GDM1 (cell line): ENCODE measurements around the gene HSPBP1.
A peak's percentile ranks its signal among the peaks of the same experiment; 100 is the strongest.
"Not testable (repeated sequence)": the region's sequence is repeated elsewhere in the genome, so short reads cannot be mapped to it uniquely, and the experiment has no call there.

Experiments used
- DNase-seq: peaks from one replicate; lab custom pipeline; 2025; lab: John Stamatoyannopoulos, UW

The HSPBP1 gene, protein sequence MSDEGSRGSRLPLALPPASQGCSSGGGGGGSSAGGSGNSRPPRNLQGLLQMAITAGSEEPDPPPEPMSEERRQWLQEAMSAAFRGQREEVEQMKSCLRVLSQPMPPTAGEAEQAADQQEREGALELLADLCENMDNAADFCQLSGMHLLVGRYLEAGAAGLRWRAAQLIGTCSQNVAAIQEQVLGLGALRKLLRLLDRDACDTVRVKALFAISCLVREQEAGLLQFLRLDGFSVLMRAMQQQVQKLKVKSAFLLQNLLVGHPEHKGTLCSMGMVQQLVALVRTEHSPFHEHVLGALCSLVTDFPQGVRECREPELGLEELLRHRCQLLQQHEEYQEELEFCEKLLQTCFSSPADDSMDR

DNA sequence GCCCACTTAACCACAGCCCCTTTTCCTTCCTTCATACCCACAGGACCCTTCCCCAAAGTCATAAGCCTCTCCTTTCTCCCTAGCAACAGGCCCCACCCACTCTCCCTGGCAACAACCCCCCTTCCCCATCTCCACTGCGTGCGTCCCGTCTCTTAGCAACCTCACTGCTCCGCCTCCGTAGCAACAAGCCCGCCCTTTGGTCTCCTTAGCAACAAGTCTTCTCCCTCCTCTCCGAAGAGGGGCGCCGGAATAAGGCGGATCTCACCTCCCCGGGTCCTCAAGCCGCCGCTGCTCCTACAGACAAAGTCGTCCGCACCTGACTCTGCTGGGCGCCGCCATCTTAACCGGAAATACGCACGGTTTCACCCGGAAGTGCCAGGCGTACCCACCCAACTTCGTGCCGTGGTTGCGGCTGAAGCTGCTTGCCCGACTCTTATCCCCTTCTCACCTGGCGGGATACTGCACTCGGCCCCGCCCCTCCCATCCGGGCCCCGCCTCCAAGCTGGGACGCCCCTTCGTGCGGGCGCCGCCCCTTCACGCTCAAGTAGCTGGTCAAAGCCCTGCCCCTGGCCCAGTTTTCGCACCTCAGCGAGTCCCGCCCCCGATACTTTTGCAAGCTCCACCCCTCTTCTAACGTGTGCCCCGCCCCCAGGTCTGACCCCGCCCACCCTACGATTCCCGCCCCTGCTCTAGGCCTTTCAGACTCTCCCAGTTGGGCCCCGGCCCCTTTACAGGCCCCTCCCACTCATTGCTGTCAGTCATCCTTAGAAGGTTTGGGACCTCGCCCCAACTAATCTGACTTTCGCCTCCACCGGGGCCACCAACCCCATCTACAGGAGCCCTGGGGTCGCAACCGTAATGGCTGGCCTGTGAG is at the start of gene HSPBP1:
HSPBP1 (minus strand) TSS at position 341 of the 874 bp plus-strand sequence. CDS start 502 bp downstream, outside the sequence.
- peak; percentile 90 for DNase-seq

DNA sequence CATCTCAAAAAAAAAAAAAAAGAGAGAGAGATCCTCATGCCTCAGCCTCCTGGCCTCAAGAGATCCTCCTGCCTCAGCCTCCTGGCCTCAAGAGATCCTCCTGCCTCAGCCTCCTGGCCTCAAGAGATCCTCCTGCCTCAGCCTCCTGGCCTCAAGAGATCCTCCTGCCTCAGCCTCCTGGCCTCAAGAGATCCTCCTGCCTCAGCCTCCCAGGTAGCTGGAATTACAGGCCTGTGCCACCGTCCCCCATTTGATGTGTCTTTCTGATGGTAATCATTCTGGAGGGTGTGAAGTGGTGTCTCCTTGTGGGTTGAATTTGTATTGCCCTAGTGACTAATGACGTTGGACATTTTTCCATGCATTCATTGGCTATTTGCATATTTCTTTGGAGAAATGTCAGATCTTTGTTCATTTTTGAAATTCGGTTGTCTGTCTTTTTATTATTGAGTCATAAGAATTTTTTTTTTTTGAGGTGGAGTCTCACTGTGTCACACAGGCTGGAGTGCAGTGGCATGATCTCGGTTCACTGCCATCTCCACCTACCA is 48.9 kb upstream of the HSPBP1 start:
- not testable (repeated sequence) for DNase-seq

DNA sequence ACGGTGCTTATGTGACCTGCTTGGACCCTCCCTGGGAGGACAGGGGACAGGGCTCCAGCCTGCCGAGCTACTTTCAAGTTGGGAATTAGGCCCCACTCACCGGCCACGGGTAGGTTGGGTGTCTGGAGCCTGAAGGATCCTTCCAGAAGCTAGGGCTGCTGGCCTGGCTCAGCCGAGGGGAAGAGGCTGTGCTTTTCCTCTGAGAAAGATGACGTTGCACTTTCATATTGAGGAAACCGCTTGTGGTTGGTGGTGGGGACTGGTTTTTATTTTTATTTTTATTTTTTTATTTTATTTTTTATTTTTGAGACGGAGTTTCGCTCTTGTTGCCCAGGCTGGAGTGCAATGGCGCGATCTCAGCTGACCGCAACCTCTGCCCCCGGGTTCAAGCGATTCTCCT is 45.3 kb upstream of the HSPBP1 start, which contains the start of gene TMEM150B:
TMEM150B (minus strand) TSS at position 170 of the 400 bp plus-strand sequence. CDS start 4,305 bp downstream, outside the sequence.
- DNase-seq, result peak; percentile 47

DNA sequence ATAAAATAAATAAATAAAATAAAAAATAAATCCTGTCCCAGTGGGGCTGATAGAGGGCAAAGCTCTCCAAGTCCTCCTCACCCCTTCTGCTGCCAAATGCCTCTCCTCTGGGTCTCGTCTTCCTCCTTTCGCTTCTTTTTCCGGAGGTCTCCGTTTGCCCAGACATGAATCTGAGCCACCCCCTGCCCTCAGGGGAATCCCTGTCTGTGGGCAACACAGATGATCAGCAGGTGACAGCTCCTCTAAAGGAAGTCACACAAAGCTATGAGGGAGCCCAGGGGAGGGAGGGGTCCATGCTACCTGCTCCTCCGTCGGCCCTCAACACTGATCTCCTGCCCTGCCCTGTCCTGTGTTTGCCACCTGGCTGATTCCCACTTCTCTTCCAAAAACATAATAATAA is 44.8 kb upstream of the HSPBP1 start:
- no peak for DNase-seq

DNA sequence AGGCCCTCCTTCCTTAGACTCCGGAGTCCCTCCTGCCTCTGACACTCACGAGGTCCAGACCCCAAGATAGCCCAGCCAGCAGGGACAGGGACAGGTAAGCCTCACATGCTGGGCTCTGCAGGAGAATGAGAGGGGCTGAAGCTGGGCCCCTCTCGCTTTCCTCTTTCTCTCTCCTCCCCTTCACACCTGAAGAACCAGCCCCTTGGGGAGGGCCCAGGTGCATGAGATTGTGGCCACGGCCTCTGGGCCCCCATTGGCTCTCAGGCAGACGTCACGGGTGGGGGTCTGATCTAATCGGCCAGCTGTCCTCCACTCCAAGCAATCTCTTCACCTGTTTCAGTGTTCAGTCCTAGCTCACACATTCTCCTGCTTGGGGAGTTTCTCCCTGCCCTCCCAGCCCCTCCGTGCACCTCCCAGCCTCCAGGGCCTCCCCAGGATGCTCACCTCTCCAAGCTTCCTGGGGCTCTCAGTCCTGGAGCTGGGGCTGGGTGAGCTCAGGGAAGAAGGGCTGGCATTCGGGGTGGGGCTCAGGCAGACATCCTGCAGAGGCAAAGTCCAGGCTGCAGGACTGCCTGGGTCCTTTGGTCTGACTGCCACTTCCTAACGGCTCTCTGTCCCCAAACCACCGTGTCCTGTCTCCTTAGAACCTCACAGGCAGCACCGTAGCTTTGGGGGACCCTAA is 42.4 kb upstream of the HSPBP1 start:
- DNase-seq, result no peak

DNA sequence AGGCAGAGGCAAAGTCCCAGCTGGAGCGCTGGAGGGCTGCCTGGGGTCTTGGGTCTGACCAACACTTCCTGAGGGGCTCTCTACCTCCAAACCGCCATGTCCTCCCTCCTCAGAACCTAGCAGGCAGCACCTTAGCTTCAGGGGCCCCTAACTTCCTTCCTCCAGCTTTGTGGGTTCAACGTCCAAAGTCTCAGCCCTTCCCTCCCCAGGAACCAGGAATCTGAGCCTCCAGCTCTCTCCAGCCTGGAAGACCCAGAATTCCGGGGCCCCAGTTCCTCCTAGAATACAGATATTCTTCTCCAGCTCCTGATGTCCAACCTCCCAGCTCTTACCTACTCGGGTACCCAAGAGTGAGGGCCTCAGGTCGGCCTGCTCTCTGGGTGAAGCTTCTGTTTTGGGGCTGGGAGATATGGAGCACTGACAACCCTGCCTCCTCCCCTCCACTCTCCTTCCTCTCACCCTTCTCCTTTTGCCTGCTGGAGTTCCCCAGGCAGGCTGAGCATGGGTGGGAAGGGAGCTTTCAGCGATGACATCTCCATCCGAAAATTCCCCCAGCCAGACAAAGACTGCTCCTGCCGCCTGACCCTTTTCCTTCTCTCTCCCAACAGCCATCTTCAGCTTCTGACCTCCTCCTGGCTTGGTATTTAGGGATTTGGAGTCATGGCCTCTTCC is 41.7 kb upstream of the HSPBP1 start:
- DNase-seq, result no peak

DNA sequence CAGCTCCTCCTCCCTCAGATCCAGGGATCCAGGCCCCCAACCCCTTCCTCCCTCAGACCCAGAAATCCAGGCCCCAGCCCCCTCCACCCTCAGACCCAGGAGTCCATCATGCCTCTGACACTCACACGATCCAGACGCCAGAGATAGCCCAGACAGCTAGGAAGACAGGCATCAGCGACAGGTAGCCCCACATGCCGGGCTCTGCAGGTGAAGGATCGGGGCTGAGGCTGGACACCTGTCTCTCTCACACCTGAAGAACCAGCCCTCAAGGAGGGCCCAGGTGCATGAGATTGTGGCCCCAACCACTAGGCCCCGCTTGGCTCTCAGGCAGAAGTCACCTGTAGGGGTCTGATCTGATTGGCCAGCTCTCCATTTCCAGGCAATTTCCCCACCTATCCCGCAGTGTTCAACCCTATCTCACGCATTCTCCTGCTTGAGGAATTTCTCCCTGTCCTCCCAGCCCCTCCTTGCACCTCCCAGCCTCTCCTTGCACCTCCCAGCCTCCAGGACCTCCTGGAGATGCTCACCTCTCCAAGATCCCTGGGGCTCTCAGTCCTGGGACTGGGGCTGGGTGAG is 41.0 kb upstream of the HSPBP1 start:
- DNase-seq, result no peak

DNA sequence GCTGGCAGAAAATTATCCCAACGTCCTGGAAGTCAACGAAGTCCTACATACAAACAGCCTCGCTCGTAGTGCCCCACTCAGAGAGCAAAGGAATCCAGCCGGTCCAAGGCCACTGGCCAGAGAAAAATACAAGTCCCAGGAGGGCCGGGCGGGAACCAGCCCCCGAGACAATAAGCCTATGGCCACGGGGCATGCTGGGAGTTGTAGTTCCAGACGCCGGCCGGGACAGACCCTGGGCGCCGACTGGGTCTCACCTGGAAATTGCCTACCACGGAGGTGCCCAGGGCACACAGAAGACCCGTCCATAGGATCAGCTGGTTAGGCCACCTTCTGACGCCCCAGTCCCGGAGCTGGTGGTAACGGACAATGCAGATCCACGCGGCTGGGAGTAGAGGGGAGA is 39.9 kb upstream of the HSPBP1 start:
- no peak for DNase-seq

DNA sequence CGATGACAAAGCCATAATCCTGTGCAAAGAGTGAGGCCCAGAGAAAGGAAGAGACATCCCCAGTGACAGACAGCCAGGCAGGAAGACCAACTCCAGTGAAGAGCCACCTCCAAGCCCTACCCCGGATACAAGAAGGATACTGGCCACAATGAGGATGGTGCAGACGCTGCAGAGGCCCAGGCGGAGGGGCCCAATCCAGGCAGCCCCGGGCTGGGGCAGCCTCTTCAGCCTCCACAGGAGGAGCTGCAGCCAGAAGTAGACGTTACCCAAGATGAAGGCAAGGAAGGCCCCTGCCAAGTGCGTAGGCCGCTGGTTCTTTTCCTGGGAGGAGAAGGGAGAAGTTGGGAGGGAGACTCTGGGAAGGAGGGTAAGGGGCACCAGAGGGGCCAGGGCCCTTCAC is 36.7 kb upstream of the HSPBP1 start:
- no peak for DNase-seq

DNA sequence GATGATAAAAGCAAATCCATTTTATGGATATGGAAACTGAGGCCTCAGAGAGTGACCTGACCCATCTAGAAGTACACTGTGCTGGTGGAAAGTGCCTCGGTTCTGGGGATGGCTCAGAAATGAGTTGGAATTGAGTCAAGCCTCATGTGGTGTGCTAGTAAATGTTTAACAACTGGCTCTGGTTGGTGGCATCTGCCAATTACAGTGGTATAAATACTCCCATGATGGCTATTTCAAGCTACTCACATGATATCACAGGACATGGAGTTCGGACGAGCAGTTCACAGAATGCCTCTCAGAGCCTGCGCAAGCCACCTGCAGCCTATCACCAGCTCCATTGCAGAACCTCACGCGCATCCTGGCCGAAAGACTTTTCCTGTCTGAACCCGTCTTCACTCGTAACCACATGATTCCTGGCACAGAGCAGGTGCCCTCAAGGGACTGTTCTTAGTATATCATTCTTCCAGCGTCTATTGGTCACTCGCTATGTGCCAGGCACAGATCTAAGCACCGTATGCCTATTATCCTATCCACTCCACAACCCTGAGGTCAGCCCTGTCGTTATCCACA is 36.1 kb upstream of the HSPBP1 start:
- DNase-seq, result no peak

DNA sequence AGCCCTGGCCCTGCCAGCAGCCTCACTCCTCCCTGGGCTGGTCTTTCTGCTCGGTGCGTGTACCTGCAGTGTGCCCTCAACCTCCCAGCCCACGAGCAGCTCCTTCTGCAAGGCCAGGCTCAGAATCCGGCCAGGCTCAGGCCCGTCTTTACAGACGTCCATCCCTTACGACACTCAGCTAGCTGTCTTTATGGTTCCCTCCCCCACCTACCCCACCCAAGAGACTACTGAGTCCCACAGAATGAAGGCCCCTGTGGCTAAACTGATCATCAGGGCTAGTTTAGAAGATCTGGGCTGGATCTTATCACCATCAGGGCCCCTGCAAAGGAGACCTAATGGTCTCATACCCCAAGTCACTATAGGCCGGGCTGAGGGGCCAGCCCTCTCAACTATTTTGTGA is 34.5 kb upstream of the HSPBP1 start:
- no peak for DNase-seq

DNA sequence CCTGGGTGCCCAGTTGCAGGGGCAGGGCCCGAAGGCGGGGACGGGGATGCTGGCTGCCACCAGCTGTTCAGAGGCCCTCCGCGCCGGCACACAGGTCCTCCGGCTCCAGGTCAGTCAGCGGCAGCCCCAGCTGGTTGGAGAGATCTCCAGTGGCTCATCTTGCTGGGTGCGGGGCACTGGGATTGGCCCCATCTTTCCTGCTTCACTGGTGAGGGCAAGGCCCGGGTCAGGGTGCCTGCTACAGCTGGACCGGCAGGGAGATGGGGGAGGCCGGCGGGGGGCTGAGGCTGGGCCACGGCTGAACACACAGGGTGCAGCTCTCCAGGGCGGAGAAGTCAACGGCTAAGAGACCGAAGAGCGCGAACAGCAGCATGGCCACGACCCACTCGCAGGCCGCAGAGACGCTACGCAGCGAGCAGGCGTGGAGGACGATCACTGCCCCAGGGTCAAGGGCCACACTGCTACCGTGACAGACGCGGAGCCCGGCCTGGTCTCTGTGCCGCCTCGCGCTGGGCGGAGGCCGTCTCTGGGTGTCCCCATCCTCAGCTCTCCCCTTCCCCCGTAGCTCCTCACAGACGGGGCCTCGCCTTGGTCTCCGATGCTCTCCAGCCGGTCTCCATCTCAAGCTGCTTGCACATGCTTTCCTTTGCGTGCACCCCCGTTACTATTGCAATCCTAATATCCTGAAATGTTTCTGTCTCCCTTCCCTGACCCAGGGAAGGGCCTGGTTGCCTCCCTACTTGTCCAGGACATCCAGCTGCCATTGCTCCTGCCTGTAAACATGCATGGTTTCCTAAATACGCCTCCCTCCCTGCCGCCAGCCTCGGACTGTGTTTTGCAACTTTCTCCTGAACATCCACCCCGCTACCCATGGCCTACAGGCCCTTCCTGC is 33.0 kb upstream of the HSPBP1 start:
- no peak for DNase-seq

DNA sequence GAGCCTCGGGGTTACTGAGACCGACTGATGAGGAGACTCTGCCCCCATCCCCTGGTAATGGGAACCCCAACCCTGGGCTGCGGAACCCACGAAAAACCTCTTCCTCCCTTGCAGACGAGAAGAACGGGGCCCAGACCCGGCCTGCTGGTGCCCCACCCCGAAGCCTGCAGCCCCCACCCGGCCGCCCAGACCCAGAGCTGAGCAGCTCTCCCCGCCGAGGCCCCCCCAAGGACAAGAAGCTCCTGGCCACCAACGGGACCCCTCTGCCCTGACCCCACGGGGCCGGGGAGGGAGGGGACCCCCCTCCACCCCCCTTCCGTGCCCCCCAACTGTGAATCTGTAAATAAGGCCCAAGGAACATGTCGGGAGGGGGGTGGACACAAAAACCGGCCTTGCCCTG is 31.9 kb upstream of the HSPBP1 start:
- no peak for DNase-seq

DNA sequence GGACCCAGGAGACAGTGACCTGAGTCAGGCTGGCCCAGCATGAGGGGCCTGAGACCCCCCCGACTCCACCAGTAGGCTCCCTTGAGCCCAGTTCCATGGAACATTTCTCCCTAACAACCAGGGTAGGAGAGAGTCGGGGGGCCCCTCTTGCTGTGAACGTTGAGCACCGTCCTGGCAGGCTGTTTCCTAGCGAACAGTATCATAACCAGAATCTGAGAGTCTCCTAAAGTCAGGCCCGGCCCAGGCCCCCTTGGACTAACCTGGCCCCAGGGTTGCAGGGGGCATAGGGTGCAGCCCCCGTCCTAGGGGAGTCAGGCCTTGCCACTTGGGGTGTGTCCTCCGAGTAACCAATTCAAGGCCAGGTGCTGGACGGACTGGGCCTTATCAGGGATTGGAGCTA is 31.5 kb upstream of the HSPBP1 start:
- no peak for DNase-seq

DNA sequence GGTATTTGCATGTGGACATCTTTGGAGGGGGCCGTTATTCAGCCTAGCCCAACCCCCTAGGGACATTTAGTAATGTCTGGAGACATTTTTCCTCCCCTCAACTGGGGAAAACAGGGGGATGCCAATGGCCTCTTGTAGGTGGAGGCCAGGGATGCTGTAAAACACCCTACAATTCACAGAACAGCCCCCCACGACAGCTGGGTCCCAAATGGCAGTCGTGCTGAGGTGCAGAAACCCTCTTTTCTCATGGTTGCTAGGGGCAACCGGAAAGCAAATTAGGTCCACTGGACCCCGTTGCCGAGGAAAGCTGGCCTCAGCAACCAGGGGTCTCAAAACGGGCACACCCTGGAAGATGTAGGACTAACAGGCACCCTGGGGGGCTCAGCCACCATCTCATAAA is 30.6 kb upstream of the HSPBP1 start:
- no peak for DNase-seq

DNA sequence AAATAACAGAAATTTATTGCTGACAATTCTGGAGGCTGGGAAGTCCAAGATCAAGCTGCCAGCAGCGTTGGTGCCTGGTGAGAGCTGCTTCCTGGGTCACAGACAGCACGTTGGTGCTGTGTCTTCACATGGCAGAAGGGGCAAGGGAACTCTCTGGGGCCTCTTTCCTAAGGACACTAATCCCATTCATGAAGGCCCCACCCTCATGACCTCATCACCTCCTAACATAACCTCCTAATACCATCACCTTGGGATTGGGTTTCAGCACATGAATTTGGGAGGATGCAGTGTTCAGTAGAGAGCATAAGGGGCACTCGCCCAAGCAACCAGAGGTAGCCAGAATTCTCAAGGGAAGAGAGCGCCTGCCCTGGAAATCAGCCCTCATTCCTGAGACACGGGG is 29.5 kb upstream of the HSPBP1 start:
- no peak for DNase-seq

DNA sequence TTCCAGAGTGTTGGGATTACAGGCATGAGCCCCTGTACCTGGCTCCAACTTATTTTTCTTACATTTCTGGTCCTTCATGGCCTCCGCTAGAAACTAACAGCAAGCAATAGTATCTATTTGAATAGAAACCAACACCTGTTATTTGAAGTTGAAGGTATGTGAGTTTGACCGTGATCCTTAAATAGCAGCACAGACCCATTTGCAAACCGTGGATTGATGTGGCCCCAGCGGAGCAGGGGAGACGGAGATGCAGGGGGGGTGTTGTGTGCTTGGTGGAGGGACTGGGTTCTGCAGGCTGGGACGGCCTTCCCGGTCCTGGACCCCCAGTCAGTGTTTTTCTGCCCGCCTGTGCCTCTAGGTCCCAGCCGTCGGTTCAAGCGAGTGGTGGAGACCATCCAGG is 28.4 kb upstream of the HSPBP1 start:
- no peak for DNase-seq

DNA sequence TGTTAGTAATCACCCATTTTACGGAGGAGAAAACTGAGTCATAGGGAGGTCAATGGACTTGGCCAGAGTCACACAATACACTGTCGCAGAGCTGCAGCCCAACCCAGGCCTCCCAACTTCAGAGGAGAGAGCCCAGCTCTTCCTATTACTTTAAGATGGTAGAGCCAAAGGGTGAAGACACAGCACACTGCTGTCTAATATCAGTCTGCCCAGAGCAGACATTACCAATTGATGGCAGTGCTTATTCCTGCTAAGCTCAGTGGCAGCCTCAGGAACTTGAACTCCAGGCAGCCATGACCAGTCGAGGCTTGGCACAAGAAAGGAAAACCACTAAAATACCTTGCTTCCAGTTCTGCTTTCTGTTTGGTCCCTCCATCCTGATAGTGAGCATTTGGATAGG is 26.8 kb upstream of the HSPBP1 start:
- no peak for DNase-seq

DNA sequence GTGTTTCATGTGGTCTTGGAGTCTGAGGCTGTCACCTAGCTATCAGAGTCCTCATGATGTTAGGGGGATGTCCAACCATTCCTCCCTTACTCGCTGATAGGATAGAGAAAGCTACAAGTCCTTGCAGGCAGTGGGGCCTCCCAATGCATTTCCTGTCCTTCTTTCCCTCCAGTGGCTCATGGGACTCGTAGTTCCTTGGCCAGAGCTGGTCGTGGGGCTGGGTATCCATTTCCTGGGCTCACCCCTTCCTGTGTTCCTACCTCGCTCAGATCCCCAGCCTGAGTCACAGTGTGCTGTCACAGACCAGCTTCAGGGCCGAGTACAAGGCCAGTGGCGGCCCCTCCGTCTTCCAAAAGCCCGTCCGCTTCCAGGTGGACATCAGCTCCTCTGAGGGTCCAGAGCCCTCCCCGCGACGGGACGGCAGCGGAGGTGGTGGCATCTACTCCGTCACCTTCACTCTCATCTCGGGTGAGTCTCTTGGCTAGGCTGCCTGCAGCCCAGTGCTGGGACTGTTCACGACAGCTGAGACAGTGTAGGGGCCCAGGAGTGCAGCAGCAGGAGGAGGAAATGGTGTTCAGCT is 26.2 kb upstream of the HSPBP1 start:
- DNase-seq, result no peak

DNA sequence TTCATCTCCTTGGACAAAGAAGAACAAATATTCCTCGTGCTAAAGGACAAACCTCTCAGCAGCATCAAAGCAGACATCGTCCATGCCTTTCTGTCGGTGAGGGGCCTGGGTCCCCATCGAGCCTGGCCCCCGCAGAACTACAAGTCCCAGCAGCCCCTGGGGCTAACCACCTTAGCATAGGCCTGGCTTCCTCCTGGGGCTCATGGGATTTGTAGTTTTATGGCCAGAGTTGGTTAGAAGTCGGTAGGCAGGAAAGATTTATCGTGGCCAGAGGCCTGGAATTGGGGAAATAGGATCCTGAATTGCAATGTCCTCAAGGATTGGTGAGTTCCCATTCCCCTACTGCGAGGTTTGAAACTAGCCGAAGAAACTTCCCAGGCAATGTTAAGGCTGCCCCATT is 25.6 kb upstream of the HSPBP1 start:
- peak; percentile 39 for DNase-seq
